GM10266 (cell line): ENCODE results near the gene TRIM14.

Source experiments
- DNase-seq: peaks from one replicate; pipeline ENCODE4 v3.0.0; 2012; ENCODE audit errors: extremely low spot score
- CTCF ChIP-seq: IDR thresholded peaks from 2 replicates; pipeline ENCODE4 v1.5.1; 2012; ENCODE audit warnings: mild to moderate bottlenecking, low read depth; ENCODE audit not compliant: control insufficient read depth, insufficient read depth; ENCODE audit errors: missing control alignments

The TRIM14 gene

GRCh38 chr9:98148486-98148885, 29.5 kb upstream of the TRIM14 start:
- DNase-seq = no peak
- no peak for TF ChIP-seq CTCF

- DNase-seq = no peak
- no peak for TF ChIP-seq CTCF
Measured at GRCh38 chr9:98147582-98147981, 28.6 kb upstream of the TRIM14 start.

GRCh38 chr9:98146101-98146991, 27.3 kb upstream of the TRIM14 start:
- TF ChIP-seq CTCF = no peak
- DNase-seq = no peak

- DNase-seq = no peak
- TF ChIP-seq CTCF = no peak
Measured at GRCh38 chr9:98144631-98145030, 25.6 kb upstream of the TRIM14 start.

- TF ChIP-seq CTCF = no peak
- no peak for DNase-seq
Measured at GRCh38 chr9:98144076-98144475, 25.1 kb upstream of the TRIM14 start.

GRCh38 chr9:98142925-98143481, 24.0 kb upstream of the TRIM14 start:
- no peak for DNase-seq
- TF ChIP-seq CTCF = no peak
